GM12872 (cell line): ENCODE data around the gene BMPER.

Experiments used
- TF ChIP-seq, protein P1 (sequence below): IDR thresholded peaks from 3 replicates; pipeline ENCODE4 v1.5.1; 2011; ENCODE audit warnings: low read depth, mild to moderate bottlenecking, low read length, moderate library complexity; ENCODE audit not compliant: insufficient read depth

BMPER gene

DNA sequence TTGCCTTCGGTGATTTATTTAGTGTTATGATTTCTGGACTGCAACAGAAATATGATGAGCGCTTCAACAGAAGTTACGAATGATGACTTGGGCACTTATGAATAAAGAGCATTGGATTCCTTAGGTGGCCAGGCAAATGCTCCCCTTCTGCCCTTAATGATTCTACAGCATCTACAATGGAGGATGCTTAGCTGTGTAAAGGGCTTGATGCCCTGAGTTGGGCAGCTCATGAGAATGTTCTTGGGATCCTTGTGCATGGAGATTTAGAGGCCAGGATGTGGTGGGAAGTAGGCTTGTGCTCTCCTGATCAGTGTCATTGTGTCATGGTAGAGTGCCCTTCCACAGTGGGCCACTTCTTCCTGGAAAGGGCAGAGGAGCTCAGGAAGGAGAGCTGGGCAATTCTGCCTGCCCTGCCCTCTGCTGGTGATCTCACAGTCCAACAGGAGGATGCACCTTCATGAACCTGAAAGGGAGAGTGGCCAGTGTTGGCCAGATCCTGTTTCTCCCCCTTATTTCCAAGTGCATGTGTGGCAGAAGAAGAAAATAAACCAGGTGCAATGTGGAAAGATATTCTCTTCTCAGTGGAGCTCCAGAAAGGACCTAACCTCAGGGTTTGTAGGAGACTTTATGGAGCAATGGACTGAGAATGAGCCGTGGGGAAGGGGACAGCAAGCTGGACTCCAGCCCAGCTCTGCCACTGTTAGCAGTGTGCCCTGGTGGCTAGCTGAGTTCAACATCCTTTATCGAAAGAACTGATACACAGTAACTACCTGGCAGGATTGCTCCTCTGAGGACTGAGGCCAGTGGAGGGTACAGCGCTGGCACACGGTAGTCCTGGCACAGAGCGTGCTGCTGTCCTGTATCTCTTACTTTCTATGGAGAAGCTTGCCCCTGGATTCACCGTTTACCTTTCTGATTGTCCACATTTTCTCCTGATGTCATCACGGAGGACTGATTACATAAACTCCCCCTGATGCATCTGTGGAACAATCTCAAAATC, 182.9 kb downstream of the BMPER start:
- TF ChIP-seq, protein P1, sequence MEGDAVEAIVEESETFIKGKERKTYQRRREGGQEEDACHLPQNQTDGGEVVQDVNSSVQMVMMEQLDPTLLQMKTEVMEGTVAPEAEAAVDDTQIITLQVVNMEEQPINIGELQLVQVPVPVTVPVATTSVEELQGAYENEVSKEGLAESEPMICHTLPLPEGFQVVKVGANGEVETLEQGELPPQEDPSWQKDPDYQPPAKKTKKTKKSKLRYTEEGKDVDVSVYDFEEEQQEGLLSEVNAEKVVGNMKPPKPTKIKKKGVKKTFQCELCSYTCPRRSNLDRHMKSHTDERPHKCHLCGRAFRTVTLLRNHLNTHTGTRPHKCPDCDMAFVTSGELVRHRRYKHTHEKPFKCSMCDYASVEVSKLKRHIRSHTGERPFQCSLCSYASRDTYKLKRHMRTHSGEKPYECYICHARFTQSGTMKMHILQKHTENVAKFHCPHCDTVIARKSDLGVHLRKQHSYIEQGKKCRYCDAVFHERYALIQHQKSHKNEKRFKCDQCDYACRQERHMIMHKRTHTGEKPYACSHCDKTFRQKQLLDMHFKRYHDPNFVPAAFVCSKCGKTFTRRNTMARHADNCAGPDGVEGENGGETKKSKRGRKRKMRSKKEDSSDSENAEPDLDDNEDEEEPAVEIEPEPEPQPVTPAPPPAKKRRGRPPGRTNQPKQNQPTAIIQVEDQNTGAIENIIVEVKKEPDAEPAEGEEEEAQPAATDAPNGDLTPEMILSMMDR = peak; percentile 72

DNA sequence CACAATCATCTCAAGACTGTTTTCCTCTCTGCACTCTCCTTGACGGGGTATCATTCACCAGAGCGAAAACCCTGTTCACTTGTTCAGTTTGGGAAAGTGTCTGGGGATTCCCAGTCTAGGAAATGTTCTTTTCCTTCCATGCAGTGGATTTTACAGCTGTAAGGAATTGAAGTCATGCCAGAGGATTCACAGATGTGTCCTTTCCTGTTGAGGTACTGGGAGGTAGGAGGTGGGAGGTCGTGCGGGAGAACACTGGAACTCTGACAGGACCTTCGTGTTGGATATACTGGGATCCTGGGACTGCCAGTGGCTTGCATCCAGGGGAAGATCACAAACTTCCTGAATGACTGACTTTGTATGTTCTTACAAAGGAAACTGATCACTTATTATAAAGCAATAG, 185.5 kb downstream of the BMPER start:
- TF ChIP-seq, protein P1 = no peak

DNA sequence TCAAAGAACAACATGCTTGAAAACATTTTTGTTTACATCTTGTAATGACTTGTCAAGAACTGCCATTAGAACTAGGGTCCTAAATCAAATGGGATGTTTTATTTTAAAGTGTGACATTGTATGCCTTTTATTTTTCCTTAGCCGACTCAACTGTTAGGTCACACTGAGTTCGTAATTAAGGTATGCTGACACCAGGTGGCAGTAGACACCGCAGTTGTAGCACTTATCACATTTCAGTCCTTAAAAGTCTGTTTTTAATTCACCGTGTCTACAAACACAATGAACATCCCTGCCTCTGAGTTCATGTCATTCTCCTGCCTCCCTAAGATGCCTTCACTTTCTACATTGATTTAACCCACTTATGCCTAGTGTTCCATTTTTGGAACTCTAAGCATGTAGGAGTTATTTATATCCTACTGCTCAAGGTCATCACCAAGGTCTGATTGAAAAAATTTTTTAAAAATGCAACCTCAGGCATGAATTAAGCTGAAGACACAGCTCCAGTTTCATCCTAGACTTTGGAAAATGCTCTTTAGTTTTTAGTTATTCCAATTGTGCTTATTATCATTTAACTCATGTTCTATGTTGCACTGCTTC, 186.1 kb downstream of the BMPER start:
- TF ChIP-seq, protein P1 = peak; percentile 69

DNA sequence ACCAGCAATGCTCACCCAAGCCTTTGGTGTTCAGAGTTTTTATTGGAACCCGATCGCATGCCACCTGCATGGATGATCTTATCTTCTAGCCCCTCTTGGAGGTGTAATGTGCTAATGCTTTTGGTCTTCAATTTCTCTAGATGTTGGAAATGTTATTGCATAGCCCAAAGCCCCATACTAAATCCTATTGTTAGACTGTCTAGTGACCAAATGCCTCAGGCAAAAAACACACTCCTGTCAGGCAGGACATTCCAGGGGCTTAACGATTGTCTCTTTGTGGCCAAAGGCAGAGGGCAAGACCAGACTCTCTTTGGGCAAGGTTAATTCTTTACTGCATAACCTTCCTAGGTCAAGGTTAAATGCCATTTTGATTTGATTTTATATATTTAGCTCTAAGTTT, 187.9 kb downstream of the BMPER start:
- TF ChIP-seq, protein P1 = no peak

DNA sequence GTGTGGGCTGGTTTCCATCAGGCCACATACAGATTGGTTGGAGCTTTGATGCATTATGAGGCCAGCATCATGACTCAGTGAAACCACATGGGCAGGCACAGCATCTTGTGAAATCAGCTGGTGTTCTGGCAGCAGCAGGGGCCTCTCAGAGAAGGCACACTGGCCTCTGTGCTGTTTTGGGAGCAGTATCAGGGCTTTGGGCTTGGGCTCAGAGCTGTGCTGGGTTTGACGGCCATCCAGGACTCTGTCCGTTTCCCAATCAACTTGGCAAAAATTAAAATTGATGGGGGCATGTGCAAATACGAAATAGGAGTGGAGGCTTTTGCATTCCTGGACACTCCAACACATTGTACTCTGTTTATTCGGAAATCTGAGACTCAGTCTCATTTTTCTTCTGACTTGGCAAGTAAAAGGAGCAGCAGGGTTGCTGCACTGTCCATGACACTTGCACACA, 190.9 kb downstream of the BMPER start:
- TF ChIP-seq, protein P1 = no peak

DNA sequence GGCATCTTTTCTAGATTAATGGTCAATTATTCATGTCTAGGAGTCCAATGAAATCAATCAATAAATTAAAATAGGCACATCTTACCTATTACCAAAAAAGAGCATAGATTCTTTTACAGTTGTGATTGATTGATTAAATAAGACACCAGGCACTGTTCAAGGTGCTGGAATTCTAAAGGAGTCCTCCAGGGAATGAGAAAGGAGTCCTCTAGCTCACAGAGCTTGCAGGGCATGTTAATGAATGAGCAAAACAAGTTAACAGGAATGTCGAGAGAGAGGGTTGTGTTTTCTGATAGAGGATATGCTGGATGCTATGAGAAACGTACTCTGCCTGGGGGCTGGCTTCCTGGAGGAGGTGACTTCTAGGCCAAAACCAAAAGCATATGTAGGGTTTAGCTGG, 191.4 kb downstream of the BMPER start:
- TF ChIP-seq, protein P1 = no peak

DNA sequence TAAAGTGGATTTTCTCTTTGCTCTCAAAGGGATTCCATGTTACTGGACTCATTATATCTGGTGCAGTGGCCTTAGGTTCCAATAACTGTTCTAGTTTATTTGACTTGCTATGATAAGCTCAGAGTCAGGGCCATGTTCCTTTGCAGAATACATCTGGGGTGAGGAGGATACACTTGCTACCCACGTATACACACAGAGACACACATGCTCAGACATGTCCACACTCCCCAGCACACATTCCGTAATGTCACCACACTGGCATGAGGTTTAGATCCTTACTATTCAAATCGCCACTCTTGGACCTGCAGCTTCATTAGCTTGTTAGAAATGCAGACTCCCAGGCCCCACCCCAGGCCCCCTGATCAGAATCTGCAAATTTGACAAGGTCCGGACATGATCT, 195.3 kb downstream of the BMPER start:
- TF ChIP-seq, protein P1 = no peak
